ENCODE measurements around the gene TMEM9.

Gene TMEM9

DNA sequence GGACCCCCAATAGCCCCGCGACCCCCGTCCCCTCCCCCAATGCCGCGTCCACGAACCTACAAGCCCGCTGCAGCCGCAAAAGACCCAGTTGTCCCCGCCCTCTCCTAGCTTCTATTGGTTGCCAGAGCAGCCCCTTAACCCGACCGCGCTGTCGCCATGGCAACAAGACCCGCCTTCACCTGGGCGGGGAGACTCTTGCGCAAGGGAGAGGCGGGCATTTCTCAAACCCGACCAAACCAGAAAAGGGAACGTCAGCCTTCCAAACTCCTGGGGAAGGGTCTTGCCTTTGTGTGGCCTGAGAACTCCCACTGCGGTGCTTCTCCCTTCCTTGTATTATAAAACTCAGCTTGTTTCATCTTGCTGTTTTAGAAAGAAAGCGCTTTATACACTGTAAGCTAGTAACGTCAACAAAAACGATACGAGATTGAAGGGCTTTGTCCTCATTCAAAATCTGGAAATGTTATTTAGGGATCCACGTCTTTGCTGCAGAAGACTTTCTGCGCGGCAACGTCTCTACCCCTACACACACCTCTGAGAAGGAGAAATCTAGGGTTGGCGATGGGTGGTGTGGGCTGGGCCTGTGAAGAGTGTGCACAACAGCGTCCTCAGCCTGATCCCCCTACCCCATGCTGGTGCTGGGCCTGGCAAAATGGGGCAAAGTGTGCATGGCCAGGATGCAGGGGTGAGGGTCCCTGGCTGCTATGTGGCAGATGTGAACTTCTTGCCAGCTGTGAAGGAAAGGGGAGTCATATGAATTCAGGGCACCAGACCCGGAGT, at the start of gene TMEM9:
TSS of gene TMEM9 (minus strand) at position 86 of the 777 bp plus-strand sequence. CDS start 551 bp downstream, outside the sequence.
- DNase-seq, result peak; percentile 89 to 98

DNA sequence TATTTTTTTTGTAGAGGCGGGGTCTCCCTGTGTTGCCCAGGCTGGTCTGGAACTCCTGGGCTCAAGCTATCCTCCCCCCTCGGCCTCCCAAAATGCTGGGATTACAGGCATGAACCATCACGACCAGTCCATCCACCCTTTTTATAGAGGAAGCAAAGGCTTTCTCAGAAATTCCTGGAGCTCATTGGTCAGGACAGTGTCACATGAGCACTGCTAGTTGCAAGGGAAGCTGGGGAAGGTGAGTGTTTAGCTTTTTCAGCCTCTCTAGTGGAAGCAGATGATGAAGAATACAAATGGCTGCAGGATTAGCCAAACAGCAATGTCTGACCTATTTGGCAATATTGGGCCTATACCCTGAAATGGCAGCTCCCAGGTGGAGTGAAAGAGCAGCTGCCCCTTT, 44.3 kb upstream of the TMEM9 start:
- DNase-seq, result no peak

GRCh38 chr1:201194046-201194445, 39.8 kb upstream of the TMEM9 start:
- DNase-seq, result no peak

DNA sequence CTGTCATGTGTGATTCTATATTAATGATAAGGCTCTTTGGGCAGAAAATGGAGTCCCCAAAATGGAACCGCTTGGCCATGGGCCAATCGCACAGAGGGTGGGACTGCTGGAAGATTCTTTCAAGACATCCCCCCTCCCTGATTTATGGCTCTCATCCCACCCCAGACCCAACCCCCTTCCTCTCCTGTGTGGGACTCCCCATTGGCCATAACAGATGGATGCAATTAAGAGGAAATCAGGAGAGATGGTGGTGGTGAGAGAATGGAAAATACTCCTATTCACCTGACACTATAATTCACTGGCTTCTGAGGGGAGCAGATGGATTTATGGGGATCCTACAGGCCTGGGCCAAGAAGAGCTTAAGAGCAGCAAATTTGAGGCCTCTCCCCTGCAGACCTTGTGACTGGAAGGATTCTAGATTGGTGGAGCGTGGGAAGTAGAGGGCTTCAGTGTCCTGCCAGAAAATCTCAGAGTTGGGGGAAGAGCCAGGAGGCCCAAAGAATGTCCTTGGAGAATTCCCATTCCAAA, 38.1 kb upstream of the TMEM9 start:
- no peak for DNase-seq

- DNase-seq, result no peak
Observed at GRCh38 chr1:201191653-201192260, 37.5 kb upstream of the TMEM9 start.

DNA sequence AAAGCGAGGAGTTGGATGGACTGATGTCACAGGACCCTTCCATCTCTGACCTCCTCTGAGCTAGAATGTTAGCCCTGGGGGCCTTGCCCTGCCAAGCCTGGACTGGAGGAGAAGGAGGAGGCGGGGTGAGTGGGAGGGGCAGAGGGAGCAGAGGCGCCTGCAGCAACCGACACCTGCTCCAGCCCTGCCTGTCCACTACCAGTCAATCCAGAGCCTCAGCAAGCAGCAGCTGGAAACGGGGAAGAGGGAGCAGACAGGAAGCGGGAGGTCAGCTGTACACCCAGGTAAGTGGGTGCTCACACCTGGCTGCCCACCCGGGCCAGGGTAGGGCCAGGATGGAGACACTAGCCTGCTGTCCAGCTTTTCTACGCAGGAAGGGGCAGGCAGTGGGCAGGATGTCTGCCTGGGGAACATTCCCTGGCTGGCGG, 36.4 kb upstream of the TMEM9 start, which contains the start of gene IGFN1:
TSS of gene IGFN1 (plus strand) at position 201 of the 428 bp plus-strand sequence. CDS start 2,470 bp downstream, outside the sequence.
- DNase-seq, result no peak

DNA sequence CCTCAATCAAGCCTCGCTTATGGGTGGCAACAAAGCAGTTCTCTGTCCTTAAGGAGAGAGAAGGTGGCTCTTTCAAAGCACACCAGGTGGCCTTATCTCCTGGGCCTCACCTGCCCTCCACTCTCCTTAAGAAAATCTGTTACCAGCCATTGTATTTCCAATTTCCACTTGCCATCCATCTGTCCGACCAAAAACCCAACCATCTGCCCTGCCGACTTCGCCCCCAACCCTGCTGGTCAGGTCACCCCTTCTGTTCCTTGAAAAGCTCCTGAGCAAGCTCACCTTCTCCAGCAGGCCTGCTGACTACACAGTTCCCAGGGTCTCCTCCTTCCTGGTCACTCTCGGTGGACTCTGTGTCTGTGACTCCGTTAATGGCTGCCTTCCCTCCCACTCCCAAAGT, 35.7 kb upstream of the TMEM9 start:
- DNase-seq, result no peak

GRCh38 chr1:201189085-201189484, 34.8 kb upstream of the TMEM9 start:
- DNase-seq, result no peak

- no peak for DNase-seq
Observed at GRCh38 chr1:201186192-201186591, 31.9 kb upstream of the TMEM9 start.

GRCh38 chr1:201185527-201186128, 31.4 kb upstream of the TMEM9 start:
- no peak for DNase-seq

DNA sequence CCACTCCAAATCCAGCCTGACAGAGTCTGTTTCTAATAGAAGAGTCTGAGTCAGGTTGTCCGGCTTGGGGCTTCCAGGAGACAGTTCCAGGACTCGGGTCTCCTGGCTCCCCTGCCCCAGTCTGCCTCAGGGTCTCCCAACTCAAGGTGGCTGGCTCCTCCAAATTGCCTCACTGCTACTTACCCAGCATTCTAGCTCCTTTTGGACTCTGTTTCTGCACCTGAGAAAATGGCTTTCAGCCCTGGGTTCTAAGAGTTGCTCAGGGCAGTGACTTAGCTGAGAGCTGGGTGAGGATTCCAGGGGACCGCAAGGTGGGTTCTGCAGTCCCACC, 30.8 kb upstream of the TMEM9 start:
- DNase-seq, result no peak

DNA sequence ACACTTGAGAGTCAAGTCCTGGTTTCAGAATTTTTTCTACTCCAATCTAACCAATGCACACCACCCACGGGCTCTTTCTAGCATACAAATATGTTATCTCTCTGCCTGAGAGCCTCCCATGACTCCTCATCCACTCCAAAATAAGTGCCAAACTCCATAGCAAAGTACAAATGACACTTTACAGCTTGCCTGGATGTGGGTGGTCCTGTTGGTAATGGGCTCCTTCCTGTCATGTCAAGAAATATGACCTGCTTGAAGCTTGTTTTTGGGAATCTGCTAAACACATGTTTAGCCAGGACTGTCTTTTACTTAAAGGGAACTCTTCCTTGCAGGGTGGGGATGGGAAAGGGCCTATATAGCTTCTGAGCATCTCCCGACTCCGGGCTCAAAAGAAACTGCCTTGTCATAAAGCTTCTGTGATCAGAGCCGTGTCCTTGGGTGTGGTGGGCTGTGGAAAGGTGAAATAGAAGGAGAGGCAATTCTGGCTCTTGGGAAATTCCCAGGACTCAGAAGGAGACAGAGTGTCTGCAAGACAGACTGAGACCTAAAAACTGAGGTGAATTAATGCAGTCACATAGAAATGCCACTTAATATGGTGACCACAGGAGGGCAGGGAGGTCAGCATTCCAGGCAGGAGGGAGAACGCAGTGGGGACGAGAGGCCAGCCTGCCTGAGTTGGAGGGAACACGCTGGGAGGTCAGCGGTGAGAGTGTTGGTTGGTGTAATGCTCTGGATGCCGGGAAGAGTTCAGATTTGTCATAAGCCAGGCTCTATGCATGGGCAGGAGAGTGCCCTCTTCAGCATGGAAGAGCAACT, 30.2 kb upstream of the TMEM9 start:
- DNase-seq, result peak in 1 of 2 experiments; percentile 41

GRCh38 chr1:201183753-201184152, 29.5 kb upstream of the TMEM9 start:
- no peak for DNase-seq

- DNase-seq, result no peak
Observed at GRCh38 chr1:201183209-201183608, 28.9 kb upstream of the TMEM9 start.

- no peak for DNase-seq
Observed at GRCh38 chr1:201181726-201182125, 27.5 kb upstream of the TMEM9 start.

- no peak for DNase-seq
Observed at GRCh38 chr1:201181323-201181722, 27.0 kb upstream of the TMEM9 start.

DNA sequence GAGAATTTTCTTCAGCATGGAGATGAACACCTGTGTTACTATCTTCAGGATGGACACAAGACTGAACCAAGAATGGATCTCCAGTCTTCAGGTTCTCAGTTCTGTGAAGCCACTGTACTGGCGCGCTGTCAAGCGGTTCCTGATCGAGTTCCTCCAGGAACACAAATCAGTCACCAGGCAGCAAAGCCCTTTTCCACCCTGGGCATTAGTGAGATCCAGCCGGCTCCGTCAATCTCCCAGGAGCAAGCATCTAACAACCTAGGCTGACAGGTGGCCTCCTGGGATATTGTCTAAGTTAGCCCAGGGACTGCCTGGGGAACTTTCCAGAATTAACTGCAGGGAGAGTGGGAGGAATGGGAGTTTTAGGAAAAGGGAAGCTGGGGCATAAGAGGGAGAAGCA, 26.6 kb upstream of the TMEM9 start:
- no peak for DNase-seq

GRCh38 chr1:201180141-201180540, 25.9 kb upstream of the TMEM9 start:
- DNase-seq, result no peak

DNA sequence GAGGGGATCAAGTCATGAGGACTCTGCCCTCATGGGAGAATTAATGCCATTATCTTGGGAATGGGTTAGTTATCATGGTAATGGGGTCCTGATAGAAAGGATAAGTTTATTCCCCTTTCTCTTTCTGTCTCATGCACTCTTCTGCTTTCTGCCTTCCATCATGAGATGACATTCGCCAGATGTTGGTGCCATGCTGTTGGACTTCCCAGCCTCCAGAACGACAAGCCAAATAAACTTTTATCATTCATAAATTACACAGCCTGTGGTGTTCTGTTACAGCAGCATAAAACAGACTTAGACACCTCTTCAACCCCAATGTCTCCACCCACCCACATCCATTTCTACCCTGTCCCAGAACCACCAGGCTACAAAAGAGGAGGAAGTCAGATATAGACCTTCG, 24.4 kb upstream of the TMEM9 start:
- no peak for DNase-seq

GRCh38 chr1:201176940-201177339, 22.7 kb upstream of the TMEM9 start:
- DNase-seq, result no peak

DNA sequence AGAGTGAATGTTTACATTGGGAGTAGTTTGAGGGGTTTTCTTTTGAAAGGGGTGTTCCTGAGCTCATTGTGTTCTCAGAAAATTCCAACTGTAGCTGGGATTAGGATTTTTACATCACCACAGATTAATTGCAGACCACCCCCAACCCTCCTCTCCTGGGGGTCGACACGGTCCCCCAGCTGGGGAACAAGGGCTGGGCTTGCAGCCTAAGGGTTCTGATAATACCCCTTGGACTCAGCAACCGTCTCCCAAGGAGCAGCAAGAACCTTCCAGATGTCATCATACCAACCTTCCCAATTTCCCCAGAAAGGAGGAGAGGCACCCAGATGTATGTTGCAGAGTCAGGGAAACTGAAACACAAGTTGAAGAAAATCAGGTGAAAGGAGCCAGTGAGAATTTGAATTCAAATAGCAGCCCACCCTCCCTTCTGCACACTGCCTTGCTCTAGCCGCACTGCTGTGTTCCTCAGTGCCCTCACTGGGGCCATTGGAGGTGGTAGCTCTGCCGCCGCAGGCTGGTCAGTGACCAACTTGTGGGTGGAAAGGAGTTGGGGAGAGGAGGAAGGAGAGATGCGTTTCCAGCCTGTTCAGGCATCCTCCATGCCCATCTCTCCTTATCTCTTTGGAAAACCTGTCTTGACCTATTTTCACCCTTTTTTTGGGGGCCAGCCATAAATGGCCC, 21.7 kb upstream of the TMEM9 start:
- no peak for DNase-seq

DNA sequence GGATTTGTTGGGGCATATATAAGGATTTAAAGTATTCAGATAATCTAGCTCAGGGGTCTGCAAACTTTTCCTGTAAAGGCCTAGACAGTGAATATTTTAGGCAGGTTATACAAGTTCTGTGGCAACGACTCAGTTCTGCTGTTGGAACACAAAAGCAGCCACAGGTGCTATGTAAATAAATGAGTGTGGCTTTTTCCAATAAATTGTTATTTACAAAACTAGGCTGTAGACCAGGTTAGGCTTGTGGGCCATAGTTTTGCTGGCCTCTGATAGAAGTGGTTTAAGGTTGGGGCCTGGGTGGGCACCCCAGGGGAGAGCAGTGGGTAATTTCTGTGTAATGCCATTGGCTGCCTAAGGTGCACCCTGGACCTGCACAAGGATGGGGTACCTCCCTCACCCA, 19.5 kb upstream of the TMEM9 start:
- DNase-seq, result no peak
